Measurements from ENCODE around the gene MAP3K6.
A peak's percentile ranks its signal among the peaks of the same experiment; 100 is the strongest.
"Not testable (repeated sequence)": the region's sequence is repeated elsewhere in the genome, so short reads cannot be mapped to it uniquely, and the experiment has no call there.

Gene MAP3K6

DNA sequence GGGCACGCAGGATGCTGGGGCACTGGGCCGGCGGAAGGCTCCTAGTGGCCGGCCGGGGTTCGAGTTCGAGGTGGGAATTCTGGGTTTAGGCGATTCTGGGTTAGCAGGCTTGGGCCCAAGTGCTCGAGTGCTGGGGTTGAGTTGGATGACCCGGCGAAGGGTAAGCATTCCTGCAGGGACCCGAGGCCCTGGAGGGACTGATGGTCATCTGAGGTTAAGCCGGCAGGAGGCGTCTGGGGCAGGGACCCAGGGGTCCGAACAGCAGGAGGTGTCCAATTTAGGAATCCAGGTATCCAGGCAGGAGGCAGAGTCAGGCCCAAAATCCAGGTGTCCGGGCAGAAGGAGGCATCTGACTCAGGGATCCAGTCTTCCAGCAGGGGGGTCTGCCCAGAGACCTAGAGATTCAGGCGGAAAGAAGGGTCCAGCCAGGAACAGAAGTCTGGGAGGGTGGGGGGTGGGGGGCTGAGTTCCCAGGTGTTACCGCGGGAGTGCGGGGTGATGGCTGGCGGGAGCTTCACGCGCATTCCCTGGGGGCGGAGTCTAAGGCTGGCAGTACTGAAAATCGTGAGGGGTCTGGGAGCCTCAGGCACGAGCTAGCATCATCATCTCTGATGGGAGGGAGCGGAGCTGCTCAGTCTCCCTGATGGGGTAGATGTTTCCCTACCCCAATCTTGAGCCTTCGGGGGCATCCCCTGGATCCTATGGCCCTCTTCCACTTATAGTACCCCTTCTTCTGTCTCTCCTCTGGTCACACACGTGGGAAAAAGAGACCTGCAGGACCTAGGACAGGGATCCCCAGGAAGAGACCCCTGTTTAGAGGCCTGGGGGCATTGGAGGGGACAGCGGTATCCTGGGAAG, 26.2 kb upstream of the MAP3K6 start:
- H3K36me3 ChIP-seq (ENCODE audit: insufficient read depth, low read length), result no peaks in the 10 kb centered on the region
- no peaks in the 10 kb centered on the region for H3K9me3 ChIP-seq (ENCODE audit: low read length)

DNA sequence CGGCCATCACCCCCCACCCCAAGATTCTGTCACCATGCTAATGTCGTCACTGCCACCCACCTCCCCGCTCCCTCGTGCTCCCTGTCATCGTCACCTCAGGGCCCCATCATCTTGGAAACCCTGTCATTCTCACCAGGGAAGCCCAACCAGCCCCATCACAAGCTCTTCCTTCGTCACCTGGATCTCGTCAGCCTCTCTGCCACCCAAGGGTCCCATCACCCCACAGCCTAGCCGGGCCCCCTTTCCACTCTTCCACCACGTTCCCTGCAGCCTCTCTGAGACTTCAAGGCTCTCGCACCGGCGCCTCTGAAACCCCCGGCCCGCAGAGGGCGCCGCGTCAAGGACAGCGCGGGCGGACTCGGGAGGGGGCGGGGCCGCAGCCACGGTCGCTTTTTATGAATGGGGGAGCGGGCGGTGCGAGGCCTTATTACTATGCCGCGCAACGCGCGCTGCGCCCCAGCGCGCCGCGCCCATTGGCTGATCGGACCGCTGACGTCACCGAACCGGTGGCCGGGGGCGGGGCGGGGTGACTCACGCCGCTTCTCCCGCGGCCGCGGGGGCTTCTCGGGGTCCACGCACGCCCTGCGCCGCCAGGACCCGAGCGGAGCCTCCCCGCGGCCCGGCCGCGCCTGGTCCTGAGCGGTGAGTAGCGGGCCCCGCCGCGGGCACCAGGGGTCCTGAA, 25.5 kb upstream of the MAP3K6 start, which contains the start of gene GPR3:
Gene GPR3, plus strand, starts transcription at position 527 of the 682 bp plus-strand sequence. CDS start 1,177 bp downstream, outside the sequence.
- H3K9me3 ChIP-seq (ENCODE audit: low read length), result no peaks in the 10 kb centered on the region
- peak within 1 kb of the TSS; percentile 49 for H3K4me3 ChIP-seq (ENCODE audit: low read length)
- H3K4me1 ChIP-seq (ENCODE audit: insufficient read depth, low read length), result peaks cover 8% of the 10 kb centered on the region
- peak within 1 kb of the TSS; percentile 71 for H2AFZ ChIP-seq (ENCODE audit: low read depth, low read length)
- H3K36me3 ChIP-seq (ENCODE audit: insufficient read depth, low read length), result no peaks in the 10 kb centered on the region
- H3K27me3 ChIP-seq (ENCODE audit: insufficient read depth, low read length), result peaks cover 9% of the 10 kb centered on the region

More for the DNA sequence above, 26.2 kb upstream of the MAP3K6 start:
- H3K27me3 ChIP-seq (ENCODE audit: insufficient read depth, low read length), result peaks cover 9% of the 10 kb centered on the region
- H3K4me3 ChIP-seq (ENCODE audit: low read length), result peak overlapping the region; percentile 49
- peak overlapping the region; percentile 71 for H2AFZ ChIP-seq (ENCODE audit: low read depth, low read length)
- H3K4me1 ChIP-seq (ENCODE audit: insufficient read depth, low read length), result peaks cover 11% of the 10 kb centered on the region

GRCh38 chr1:27391511-27392095, 24.8 kb upstream of the MAP3K6 start:
- H3K4me3 ChIP-seq (ENCODE audit: low read length), result peak overlapping the region; percentile 20
- no peaks in the 10 kb centered on the region for H3K36me3 ChIP-seq (ENCODE audit: insufficient read depth, low read length)
- peaks cover 8% of the 10 kb centered on the region for H3K4me1 ChIP-seq (ENCODE audit: insufficient read depth, low read length)
- no peak overlapping the region for H2AFZ ChIP-seq (ENCODE audit: low read depth, low read length)
- H3K27me3 ChIP-seq (ENCODE audit: insufficient read depth, low read length), result peaks cover 9% of the 10 kb centered on the region
- no peaks in the 10 kb centered on the region for H3K9me3 ChIP-seq (ENCODE audit: low read length)

GRCh38 chr1:27388337-27389005, 21.7 kb upstream of the MAP3K6 start:
- H3K9me3 ChIP-seq (ENCODE audit: low read length), result no peaks in the 10 kb centered on the region
- H3K27me3 ChIP-seq (ENCODE audit: insufficient read depth, low read length), result peaks cover 14% of the 10 kb centered on the region
- H3K4me1 ChIP-seq (ENCODE audit: insufficient read depth, low read length), result peaks cover 6% of the 10 kb centered on the region

GRCh38 chr1:27384797-27385196, 18.0 kb upstream of the MAP3K6 start:
- not testable (repeated sequence) for H3K4me1 ChIP-seq (ENCODE audit: insufficient read depth, low read length); H2AFZ ChIP-seq (ENCODE audit: low read depth, low read length); H3K36me3 ChIP-seq (ENCODE audit: insufficient read depth, low read length); H3K9me3 ChIP-seq (ENCODE audit: low read length); H3K4me3 ChIP-seq (ENCODE audit: low read length)
- peaks cover 31% of the 10 kb centered on the region for H3K27me3 ChIP-seq (ENCODE audit: insufficient read depth, low read length)

More at GRCh38 chr1:27388337-27389005, 21.7 kb upstream of the MAP3K6 start:
- Histone ChIP-seq H3K4me3 (ENCODE audit: low read length) (no peak overlapping the region), H2AFZ (ENCODE audit: low read depth, low read length) (no peak overlapping the region), H3K36me3 (ENCODE audit: insufficient read depth, low read length) (no peaks in the 10 kb centered on the region)

- Histone ChIP-seq H3K9me3 (ENCODE audit: low read length) (no peaks in the 10 kb centered on the region), H3K4me3 (ENCODE audit: low read length) (no peak overlapping the region), H2AFZ (ENCODE audit: low read depth, low read length) (no peak overlapping the region), H3K36me3 (ENCODE audit: insufficient read depth, low read length) (no peaks in the 10 kb centered on the region), H3K27me3 (ENCODE audit: insufficient read depth, low read length) (peaks cover 34% of the 10 kb centered on the region), H3K4me1 (ENCODE audit: insufficient read depth, low read length) (no peaks in the 10 kb centered on the region)
Measured at GRCh38 chr1:27383661-27384060, 16.9 kb upstream of the MAP3K6 start.

GRCh38 chr1:27383039-27383605, 16.4 kb upstream of the MAP3K6 start, which contains the start of gene CD164L2:
Gene CD164L2, minus strand, starts transcription at chr1:27383333. Its CDS starts 94 bp downstream, at chr1:27383239.
- Histone ChIP-seq H3K9me3 (ENCODE audit: low read length) (no peaks in the 10 kb centered on the region), H3K4me3 (ENCODE audit: low read length) (no peak within 1 kb of the TSS), H3K4me1 (ENCODE audit: insufficient read depth, low read length) (no peaks in the 10 kb centered on the region), H3K27me3 (ENCODE audit: insufficient read depth, low read length) (peaks cover 34% of the 10 kb centered on the region), H3K36me3 (ENCODE audit: insufficient read depth, low read length) (no peaks in the 10 kb centered on the region), H2AFZ (ENCODE audit: low read depth, low read length) (no peak within 1 kb of the TSS)

DNA sequence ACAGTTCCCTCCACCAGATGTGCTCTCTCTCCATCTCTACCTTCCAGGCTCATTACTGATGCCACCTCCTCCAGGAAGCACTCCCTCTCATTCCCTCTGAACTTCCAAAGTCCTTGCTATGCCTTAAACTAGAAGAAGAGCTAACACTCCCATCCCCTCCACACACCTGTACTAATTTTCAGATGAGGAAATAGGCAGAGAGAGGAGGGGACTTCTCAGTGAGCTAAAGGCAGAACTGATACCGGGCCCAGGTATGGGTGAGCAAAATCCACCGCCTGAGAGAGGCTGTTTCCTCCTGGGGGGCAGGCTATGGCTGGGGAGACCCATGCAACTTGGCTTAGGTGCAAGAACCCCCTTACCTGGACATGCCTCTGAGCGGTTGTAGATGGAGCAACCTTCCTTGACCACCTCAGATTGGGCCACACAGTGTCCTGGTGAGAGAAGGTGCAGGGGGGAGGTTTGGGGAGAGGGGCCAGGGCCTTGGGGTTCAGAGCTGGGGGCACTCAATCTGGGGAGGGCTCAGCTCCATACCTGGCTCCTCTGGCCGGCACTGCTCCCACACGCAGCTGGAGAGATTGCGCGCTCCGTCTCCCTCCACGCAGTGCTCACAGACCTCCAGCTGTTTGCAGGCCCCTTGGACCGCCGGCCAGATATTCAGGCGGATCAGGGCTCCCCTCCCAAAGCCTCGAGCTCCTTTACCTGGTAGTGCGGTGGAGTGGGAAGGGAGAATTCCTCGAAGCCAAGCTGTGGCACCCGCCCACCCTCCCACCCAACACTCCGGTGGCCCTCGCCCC, 15.4 kb upstream of the MAP3K6 start:
- Histone ChIP-seq H3K4me1 (ENCODE audit: insufficient read depth, low read length) (no peaks in the 10 kb centered on the region), H3K27me3 (ENCODE audit: insufficient read depth, low read length) (peaks cover 34% of the 10 kb centered on the region), H3K36me3 (ENCODE audit: insufficient read depth, low read length) (no peaks in the 10 kb centered on the region), H2AFZ (ENCODE audit: low read depth, low read length) (no peak overlapping the region), H3K4me3 (ENCODE audit: low read length) (no peak overlapping the region), H3K9me3 (ENCODE audit: low read length) (no peaks in the 10 kb centered on the region)

- peaks cover 34% of the 10 kb centered on the region for H3K27me3 ChIP-seq (ENCODE audit: insufficient read depth, low read length)
- no peaks in the 10 kb centered on the region for H3K4me1 ChIP-seq (ENCODE audit: insufficient read depth, low read length)
- H3K4me3 ChIP-seq (ENCODE audit: low read length), result no peak overlapping the region
- H3K36me3 ChIP-seq (ENCODE audit: insufficient read depth, low read length), result no peaks in the 10 kb centered on the region
- no peaks in the 10 kb centered on the region for H3K9me3 ChIP-seq (ENCODE audit: low read length)
- H2AFZ ChIP-seq (ENCODE audit: low read depth, low read length), result no peak overlapping the region
Measured at GRCh38 chr1:27380766-27381733, 14.3 kb upstream of the MAP3K6 start.

DNA sequence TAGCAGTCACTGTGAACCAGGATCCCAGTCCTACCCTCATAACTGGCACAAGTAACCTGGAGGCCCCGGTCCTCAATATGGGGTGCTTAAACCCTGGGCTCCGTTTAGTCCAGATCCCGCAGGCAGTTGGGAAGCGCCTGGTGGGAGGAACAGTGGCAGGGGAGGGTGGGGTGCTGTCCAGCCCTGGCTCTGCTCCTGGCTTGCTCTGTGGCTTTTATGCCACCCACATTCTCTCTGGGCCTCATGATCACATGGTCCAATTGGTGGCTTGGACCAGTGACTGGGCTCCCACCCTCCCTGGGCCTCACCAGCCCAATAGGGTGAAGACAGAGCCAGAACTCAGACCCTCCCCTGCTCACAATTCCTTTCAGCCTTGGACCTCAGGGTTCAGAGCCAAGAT, 13.5 kb upstream of the MAP3K6 start:
- H3K9me3 ChIP-seq (ENCODE audit: low read length), result no peaks in the 10 kb centered on the region

DNA sequence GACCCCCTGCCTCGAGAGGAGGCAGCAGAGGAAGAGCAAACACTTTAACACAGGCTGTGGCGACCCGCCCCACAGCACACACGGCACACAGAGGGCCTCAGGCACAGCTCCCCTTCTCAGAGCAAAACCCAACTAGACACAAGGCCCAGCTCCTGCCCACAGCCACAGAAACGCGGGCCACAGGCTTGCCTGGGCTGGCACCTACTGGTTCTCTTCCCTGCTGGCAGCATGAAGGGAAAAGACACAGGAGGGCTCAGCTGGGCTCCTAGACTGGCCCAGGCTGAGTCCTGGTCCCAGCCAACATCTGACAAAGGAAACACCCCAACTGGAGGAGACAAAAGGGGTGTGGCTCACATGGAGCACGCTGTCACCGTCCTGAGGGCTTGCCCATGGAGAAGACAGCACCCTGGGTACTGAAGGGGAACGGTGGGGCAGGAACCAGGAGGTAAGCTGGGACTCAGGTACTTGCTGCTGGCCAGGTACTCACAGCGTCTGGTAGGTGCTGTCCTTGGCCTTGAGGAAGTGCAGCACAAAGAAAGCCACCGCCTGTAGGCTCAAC, 12.9 kb upstream of the MAP3K6 start:
- Histone ChIP-seq H3K4me3 (ENCODE audit: low read length) (no peak overlapping the region), H3K36me3 (ENCODE audit: insufficient read depth, low read length) (no peaks in the 10 kb centered on the region), H3K4me1 (ENCODE audit: insufficient read depth, low read length) (no peaks in the 10 kb centered on the region), H3K27me3 (ENCODE audit: insufficient read depth, low read length) (peaks cover 34% of the 10 kb centered on the region), H2AFZ (ENCODE audit: low read depth, low read length) (no peak overlapping the region), H3K9me3 (ENCODE audit: low read length) (no peaks in the 10 kb centered on the region)

More for the DNA sequence above, 13.5 kb upstream of the MAP3K6 start:
- Histone ChIP-seq H3K36me3 (ENCODE audit: insufficient read depth, low read length) (no peaks in the 10 kb centered on the region), H2AFZ (ENCODE audit: low read depth, low read length) (no peak overlapping the region), H3K4me3 (ENCODE audit: low read length) (no peak overlapping the region), H3K4me1 (ENCODE audit: insufficient read depth, low read length) (no peaks in the 10 kb centered on the region), H3K27me3 (ENCODE audit: insufficient read depth, low read length) (peaks cover 34% of the 10 kb centered on the region)
